GM12875 (cell line): ENCODE results near the gene PRDX5.

ENCODE experiments used
- H3K4me3 ChIP-seq: one replicate; pipeline ENCODE4 v1.5.1; 2011; ENCODE audit warnings: low read depth, low read length, control low read depth
- TF ChIP-seq, protein P1 (sequence below): IDR thresholded peaks from 2 replicates; pipeline ENCODE4 v1.5.1; 2011; ENCODE audit warnings: low read depth, mild to moderate bottlenecking, control low read depth, inconsistent platforms, low read length, moderate library complexity, borderline replicate concordance; ENCODE audit not compliant: insufficient read depth

Gene PRDX5

DNA sequence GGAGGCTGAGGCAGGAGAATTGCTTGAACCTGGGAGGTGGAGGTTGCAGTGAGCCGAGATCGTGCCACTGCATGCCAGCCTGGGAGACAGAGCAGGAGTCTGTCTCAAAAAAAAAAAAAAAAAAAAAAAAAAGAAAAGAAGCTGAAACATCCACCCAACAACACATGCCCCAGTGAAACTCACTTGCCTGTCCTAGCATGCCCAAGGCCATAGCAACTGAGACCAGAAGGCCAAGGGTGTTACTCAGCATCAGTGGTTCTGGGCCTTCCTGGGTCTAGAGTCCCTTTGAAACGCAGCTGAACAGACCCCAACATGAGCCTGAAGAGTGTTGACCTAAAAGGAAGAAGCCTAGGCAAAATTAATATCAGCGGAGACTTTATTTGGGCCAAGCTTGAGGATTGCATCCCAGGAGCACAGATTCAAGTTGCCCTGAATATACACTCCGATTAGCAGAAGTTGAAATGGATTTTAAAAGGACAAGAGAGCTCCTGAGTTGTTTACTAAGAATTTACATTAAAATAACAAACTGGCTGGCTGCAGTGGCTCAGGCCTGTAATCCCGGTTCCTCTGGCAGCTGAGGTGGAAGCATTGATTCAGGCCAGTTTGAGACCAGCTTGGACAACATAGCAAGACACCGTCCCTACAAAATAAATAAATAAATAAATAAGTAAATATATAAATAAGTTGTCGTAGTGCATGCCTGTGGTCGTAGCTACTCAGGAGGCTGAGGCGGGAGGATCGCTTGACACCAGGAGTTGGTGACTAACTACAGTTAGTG lies 7.0 kb downstream of the PRDX5 start:
- H3K4me3 ChIP-seq = no peak overlapping the region
- TF ChIP-seq, protein P1, sequence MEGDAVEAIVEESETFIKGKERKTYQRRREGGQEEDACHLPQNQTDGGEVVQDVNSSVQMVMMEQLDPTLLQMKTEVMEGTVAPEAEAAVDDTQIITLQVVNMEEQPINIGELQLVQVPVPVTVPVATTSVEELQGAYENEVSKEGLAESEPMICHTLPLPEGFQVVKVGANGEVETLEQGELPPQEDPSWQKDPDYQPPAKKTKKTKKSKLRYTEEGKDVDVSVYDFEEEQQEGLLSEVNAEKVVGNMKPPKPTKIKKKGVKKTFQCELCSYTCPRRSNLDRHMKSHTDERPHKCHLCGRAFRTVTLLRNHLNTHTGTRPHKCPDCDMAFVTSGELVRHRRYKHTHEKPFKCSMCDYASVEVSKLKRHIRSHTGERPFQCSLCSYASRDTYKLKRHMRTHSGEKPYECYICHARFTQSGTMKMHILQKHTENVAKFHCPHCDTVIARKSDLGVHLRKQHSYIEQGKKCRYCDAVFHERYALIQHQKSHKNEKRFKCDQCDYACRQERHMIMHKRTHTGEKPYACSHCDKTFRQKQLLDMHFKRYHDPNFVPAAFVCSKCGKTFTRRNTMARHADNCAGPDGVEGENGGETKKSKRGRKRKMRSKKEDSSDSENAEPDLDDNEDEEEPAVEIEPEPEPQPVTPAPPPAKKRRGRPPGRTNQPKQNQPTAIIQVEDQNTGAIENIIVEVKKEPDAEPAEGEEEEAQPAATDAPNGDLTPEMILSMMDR = no peak

- no peak overlapping the region for H3K4me3 ChIP-seq
- TF ChIP-seq, protein P1 = no peak
Observed at GRCh38 chr11:64327375-64327774, 9.5 kb downstream of the PRDX5 start.

DNA sequence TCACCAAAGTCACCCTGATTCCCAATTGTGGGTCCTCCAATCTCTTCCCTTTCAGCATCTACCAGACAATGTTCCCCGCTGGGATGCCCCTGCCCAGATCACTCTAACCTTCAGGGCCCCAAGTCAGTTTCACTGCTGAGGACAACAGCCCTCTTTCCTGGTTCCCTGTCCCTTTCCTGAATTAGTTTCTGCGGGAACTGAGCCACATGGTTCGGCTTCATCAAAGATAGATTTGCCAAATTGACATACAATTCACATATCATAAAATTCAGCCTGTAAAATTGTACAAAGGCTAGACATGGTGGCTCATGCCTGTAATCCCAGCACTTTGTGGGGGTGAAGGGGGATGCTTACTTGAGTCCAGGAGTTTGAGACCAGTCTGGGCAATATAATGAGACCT lies 10.1 kb downstream of the PRDX5 start:
- no peak overlapping the region for H3K4me3 ChIP-seq
- TF ChIP-seq, protein P1 = no peak

GRCh38 chr11:64330888-64331287 lies 13.0 kb downstream of the PRDX5 start:
- no peak overlapping the region for H3K4me3 ChIP-seq
- TF ChIP-seq, protein P1 = no peak

GRCh38 chr11:64331569-64332371 lies 13.8 kb downstream of the PRDX5 start:
- TF ChIP-seq, protein P1 = peak; percentile 84
- H3K4me3 ChIP-seq = peak overlapping the region; percentile 29

DNA sequence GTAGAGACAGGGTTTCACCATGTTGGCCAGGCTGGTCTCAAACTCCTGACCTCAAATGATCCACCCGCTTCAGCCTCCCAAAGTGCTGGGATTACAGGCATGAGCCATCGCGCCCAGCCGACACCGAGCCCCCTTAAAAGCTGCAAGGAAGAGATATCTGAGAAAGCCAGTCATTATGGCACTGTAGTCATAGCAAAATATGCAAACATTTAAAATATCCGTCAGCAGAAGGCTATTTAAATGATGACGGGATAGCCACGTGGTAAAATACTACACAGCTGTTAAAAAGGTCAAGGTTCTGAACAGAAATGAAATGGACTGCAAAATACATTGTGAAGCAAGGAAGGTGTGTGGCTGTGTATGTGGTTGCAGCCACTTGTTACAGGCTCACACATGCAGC lies 15.6 kb downstream of the PRDX5 start:
- TF ChIP-seq, protein P1 = no peak
- no peak overlapping the region for H3K4me3 ChIP-seq
